ENCODE measurements around the gene FER. TPM values are rescaled to one million over a fixed set of nuclear protein-coding genes. Genes with fewer than 3 reads are reported as not detected.

Gene FER
- total RNA-seq, 1 experiment from 2014 or later, result 20.6 TPM

DNA sequence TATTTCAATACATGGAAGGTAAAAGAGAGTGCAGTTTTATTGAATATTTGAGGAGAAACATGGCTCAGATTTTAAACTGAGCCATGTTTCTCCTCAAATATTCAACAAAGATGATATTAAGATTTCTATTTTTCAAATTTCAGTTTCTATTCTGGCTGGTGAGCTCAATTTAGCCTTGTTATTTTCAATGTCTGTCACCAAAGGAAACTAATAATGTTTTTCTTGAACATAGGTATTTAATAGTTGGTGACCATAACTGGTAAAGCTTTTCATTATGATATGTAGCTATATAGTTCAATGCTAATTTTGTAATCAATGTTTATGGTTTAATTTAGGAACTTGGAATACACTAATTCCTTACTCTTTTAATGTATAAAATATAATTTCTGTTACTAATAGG lies 177.4 kb downstream of the FER start:
- no peak overlapping the region for H3K27ac ChIP-seq
- no peak overlapping the region for H3K4me2 ChIP-seq
- CTCF ChIA-PET, result no interaction called here
- TF ChIP-seq, protein P1, sequence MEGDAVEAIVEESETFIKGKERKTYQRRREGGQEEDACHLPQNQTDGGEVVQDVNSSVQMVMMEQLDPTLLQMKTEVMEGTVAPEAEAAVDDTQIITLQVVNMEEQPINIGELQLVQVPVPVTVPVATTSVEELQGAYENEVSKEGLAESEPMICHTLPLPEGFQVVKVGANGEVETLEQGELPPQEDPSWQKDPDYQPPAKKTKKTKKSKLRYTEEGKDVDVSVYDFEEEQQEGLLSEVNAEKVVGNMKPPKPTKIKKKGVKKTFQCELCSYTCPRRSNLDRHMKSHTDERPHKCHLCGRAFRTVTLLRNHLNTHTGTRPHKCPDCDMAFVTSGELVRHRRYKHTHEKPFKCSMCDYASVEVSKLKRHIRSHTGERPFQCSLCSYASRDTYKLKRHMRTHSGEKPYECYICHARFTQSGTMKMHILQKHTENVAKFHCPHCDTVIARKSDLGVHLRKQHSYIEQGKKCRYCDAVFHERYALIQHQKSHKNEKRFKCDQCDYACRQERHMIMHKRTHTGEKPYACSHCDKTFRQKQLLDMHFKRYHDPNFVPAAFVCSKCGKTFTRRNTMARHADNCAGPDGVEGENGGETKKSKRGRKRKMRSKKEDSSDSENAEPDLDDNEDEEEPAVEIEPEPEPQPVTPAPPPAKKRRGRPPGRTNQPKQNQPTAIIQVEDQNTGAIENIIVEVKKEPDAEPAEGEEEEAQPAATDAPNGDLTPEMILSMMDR (conservative IDR thresholded peaks at IDR 0.05), result no peak
- no peak for TF ChIP-seq EZH2 (IDR thresholded peaks at IDR 0.05; ENCODE audit: low read depth)
- BruUV-seq (replicated peaks), result no TSS peak
- H3K4me3 ChIP-seq, result no peak overlapping the region
- no peaks in the 10 kb centered on the region for H3K4me1 ChIP-seq (replicated peaks; ENCODE audit: insufficient read depth)
- H3K79me2 ChIP-seq (ENCODE audit: low read depth), result no peaks in the 10 kb centered on the region
- no peak overlapping the region for H2AFZ ChIP-seq
- POLR2A ChIA-PET (ENCODE audit: unreplicated experiment), result no interaction called here
- H3K9me2 ChIP-seq (ENCODE audit: insufficient read depth), result no peaks in the 10 kb centered on the region
- no peaks in the 10 kb centered on the region for H3K9me3 ChIP-seq (ENCODE audit: insufficient read depth, low read depth)
- intact Hi-C loops (cut with micrococcal nuclease; ENCODE audit: unreplicated experiment), result loop anchor here (10.0 kb wide), 1 partner anchor 550 kb away; no protein-coding TSS in a partner anchor
- no peaks in the 10 kb centered on the region for H4K20me1 ChIP-seq (ENCODE audit: insufficient read depth)
- H3K36me3 ChIP-seq (ENCODE audit: low read depth), result no peaks in the 10 kb centered on the region
- H3F3A ChIP-seq (ENCODE audit: insufficient read depth, low read depth), result no peaks in the 10 kb centered on the region
- H3K27me3 ChIP-seq (ENCODE audit: insufficient read depth, low read depth), result no peaks in the 10 kb centered on the region
- no peak for DNase-seq

DNA sequence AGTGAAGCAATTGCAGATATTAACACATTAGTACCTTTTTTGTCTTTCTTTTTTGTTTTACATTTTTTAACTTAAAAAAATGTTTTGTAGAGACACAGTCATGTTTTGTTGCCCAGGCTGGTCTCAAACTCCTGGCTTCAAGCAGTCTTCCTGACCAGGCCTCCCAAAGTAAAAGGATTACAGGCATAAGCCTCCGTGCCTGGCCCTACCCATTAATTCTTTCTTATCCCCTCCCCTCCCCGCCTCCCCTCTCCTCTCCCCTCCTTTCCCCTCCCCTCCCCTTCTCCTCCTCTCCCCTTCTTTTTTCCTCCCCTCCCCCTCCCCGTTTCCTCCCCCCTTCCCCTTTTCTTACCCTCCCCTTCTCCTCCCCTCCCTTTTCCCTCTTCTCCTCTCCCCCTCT lies 182.4 kb downstream of the FER start:
- no TSS peak for BruUV-seq (replicated peaks)
- intact Hi-C loops (cut with micrococcal nuclease; ENCODE audit: unreplicated experiment), result no loop called here
- Histone ChIP-seq H4K20me1 (ENCODE audit: insufficient read depth) (no peaks in the 10 kb centered on the region), H3K4me3 (no peak overlapping the region), H3K79me2 (ENCODE audit: low read depth) (no peaks in the 10 kb centered on the region), H3K27ac (no peak overlapping the region), H3K4me2 (no peak overlapping the region), H3K9me3 (ENCODE audit: insufficient read depth, low read depth) (no peaks in the 10 kb centered on the region), H3K4me1 (replicated peaks; ENCODE audit: insufficient read depth) (no peaks in the 10 kb centered on the region), H2AFZ (no peak overlapping the region), H3K9me2 (ENCODE audit: insufficient read depth) (no peaks in the 10 kb centered on the region), H3K36me3 (ENCODE audit: low read depth) (no peaks in the 10 kb centered on the region), H3K27me3 (ENCODE audit: insufficient read depth, low read depth) (no peaks in the 10 kb centered on the region), H3F3A (ENCODE audit: insufficient read depth, low read depth) (no peaks in the 10 kb centered on the region)
- no peak for DNase-seq
- no peak for TF ChIP-seq EZH2 (IDR thresholded peaks at IDR 0.05; ENCODE audit: low read depth)
- TF ChIP-seq, protein P1 (conservative IDR thresholded peaks at IDR 0.05), result no peak
- POLR2A ChIA-PET (ENCODE audit: unreplicated experiment), result no interaction called here
- CTCF ChIA-PET, result no interaction called here

DNA sequence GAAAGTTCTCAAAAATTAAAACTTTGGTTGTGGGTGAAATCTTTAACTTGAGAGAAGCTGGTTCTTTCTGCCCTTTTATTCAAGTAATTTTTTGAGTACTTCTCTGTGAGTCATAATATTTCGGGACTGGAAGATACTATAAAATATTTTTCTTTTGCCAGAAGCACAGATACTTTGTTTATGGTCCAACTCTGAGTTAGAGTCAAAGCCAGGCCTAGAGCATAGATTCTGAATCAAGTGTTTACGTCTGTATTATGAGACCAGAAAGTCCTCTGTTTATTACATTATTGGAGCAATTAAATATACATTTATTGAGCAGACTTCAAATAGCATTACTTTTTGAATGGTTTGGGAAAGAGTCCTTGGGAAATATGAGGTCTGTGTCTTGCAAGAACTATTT lies 187.9 kb downstream of the FER start:
- Histone ChIP-seq H2AFZ (no peak overlapping the region), H3K27me3 (ENCODE audit: insufficient read depth, low read depth) (no peaks in the 10 kb centered on the region), H3K9me3 (ENCODE audit: insufficient read depth, low read depth) (no peaks in the 10 kb centered on the region), H3K79me2 (ENCODE audit: low read depth) (no peaks in the 10 kb centered on the region), H3K4me1 (replicated peaks; ENCODE audit: insufficient read depth) (no peaks in the 10 kb centered on the region), H3K4me2 (no peak overlapping the region), H3K4me3 (no peak overlapping the region), H3K36me3 (ENCODE audit: low read depth) (no peaks in the 10 kb centered on the region), H3F3A (ENCODE audit: insufficient read depth, low read depth) (no peaks in the 10 kb centered on the region), H3K9me2 (ENCODE audit: insufficient read depth) (no peaks in the 10 kb centered on the region; the same call in 1 of the 2 replicates), H3K27ac (no peak overlapping the region), H4K20me1 (ENCODE audit: insufficient read depth) (no peaks in the 10 kb centered on the region)
- no peak for DNase-seq
- POLR2A ChIA-PET (ENCODE audit: unreplicated experiment), result no interaction called here
- CTCF ChIA-PET, result no interaction called here
- TF ChIP-seq, protein P1 (conservative IDR thresholded peaks at IDR 0.05), result no peak
- no peak for TF ChIP-seq EZH2 (IDR thresholded peaks at IDR 0.05; ENCODE audit: low read depth)
- no TSS peak for BruUV-seq (replicated peaks)
- intact Hi-C loops (cut with micrococcal nuclease; ENCODE audit: unreplicated experiment), result no loop called here
